H1 (cell line): ENCODE measurements around the gene IRF3.

ENCODE experiments used
- EP300 ChIP-seq, 2 experiments: IDR thresholded peaks; 1 replicate in 1 of 2; 2 replicates in 1 of 2; pipeline ENCODE4 v1.6.1; 2011 to 2012; ENCODE audit warnings: low read depth in 2 of 2, low read length in 2 of 2, mild to moderate bottlenecking in 2 of 2, borderline replicate concordance in 1 of 2, inconsistent platforms in 1 of 2, moderate library complexity in 1 of 2
- EZH2 ChIP-seq: fragments of 200-600 bp; sonication (generic); IDR thresholded peaks from 2 replicates; pipeline ENCODE4 v1.7.1; 2012; ENCODE audit warnings: low read depth, mild to moderate bottlenecking, moderate library complexity, low read length, inconsistent platforms; ENCODE audit not compliant: severe bottlenecking
- FOSL1 ChIP-seq: IDR thresholded peaks from 2 replicates; pipeline ENCODE4 v1.6.1; 2011; ENCODE audit warnings: mild to moderate bottlenecking, low read depth, low read length, moderate library complexity; ENCODE audit not compliant: insufficient read depth
- HDAC2 ChIP-seq, 2 experiments: fragments of 300-600 bp in 1 of 2; sonication (generic) in 1 of 2; IDR thresholded peaks; 2 replicates each; pipeline ENCODE4 v1.6.1; 2011 to 2012; ENCODE audit warnings: low read depth in 2 of 2, low read length in 2 of 2, mild to moderate bottlenecking in 2 of 2, moderate library complexity in 2 of 2, borderline replicate concordance in 1 of 2, inconsistent platforms in 1 of 2
- JUND ChIP-seq: IDR thresholded peaks from 2 replicates; pipeline ENCODE4 v1.6.1; 2011; ENCODE audit warnings: mild to moderate bottlenecking, improper control_type of control experiment, low read length
- POLR2A ChIP-seq, 2 experiments: IDR thresholded peaks; 1 replicate in 1 of 2; 2 replicates in 1 of 2; pipeline ENCODE4 v1.6.1; 2011; ENCODE audit warnings: low read depth in 2 of 2, low read length in 2 of 2, mild to moderate bottlenecking in 2 of 2; ENCODE audit errors: control extremely low read depth in 1 of 2
- POU5F1 ChIP-seq: IDR thresholded peaks from 2 replicates; pipeline ENCODE4 v1.6.1; 2011; ENCODE audit warnings: low read depth, mild to moderate bottlenecking, low read length, moderate library complexity
- RXRA ChIP-seq: IDR thresholded peaks from 2 replicates; pipeline ENCODE4 v1.6.1; 2011; ENCODE audit warnings: low read depth, mild to moderate bottlenecking, low read length, moderate library complexity; ENCODE audit not compliant: insufficient read depth
- SIN3A ChIP-seq, 2 experiments: IDR thresholded peaks in 1 of 2; conservative IDR thresholded peaks in 1 of 2; 2 replicates each; pipeline ENCODE4 v1.6.1; 2011 to 2012; ENCODE audit warnings: low read length in 2 of 2, improper control_type of control experiment in 1 of 2, low read depth in 1 of 2, mild to moderate bottlenecking in 1 of 2
- SRF ChIP-seq: IDR thresholded peaks from 2 replicates; pipeline ENCODE4 v1.6.1; 2011; ENCODE audit warnings: mild to moderate bottlenecking, low read depth, low read length, moderate library complexity
- TAF1 ChIP-seq: IDR thresholded peaks from 2 replicates; pipeline ENCODE4 v1.6.1; 2011; ENCODE audit warnings: mild to moderate bottlenecking, low read depth, low read length
- ZNF274 ChIP-seq: IDR thresholded peaks from 2 replicates; pipeline ENCODE4 v1.7.0; 2012; ENCODE audit warnings: low read length, borderline replicate concordance; ENCODE audit errors: extremely low read depth
- TF ChIP-seq, protein P1 (sequence below), 3 experiments: IDR thresholded peaks; 1 replicate in 2 of 3; 2 replicates in 1 of 3; pipeline versions ENCODE4 v1.5.1 to v1.6.1; 2011; ENCODE audit warnings: low read length in 3 of 3, mild to moderate bottlenecking in 3 of 3, inconsistent platforms in 2 of 3, low read depth in 1 of 3, moderate library complexity in 1 of 3; ENCODE audit not compliant: insufficient read depth in 1 of 3; ENCODE audit errors: control extremely low read depth in 1 of 3
- TF ChIP-seq, protein P2 (sequence below): IDR thresholded peaks from 2 replicates; pipeline ENCODE4 v1.6.1; 2011; ENCODE audit warnings: low read depth, mild to moderate bottlenecking, low read length; ENCODE audit not compliant: insufficient read depth

DNA sequence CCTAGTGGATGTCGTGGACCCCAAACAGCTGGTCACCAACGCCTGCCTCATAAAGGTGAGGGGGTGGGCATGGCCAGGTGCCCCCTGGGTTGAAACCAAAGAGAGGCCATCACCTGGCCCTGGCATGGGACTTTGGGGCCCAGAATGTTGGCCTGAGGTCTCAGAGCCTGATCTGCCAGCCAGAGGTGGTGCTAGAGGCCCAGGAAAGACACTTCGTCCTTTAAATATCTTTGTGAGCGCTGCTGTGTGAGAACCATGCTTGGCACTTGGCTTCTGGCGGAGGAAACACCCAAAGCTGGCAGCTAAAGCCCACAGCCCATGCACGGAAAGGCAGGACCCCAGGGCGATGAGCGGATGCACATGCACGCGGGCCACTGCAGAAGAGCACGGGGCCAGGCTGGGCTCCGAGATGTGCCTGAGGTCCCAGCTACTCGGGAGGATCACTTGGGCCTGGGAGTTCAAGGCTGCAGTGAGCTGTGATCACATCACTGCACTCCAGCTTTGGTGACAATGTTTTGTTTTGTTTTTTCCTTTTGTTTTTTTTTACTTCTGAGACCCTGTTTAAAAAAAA, 19.4 kb upstream of the IRF3 start:
- TF ChIP-seq POU5F1 (no peak), EP300 (IDR thresholded peaks at IDR 0.05; ENCODE audit: borderline replicate concordance in 1 of 2, low read depth in 2 of 2, low read length in 2 of 2) (no peak), FOSL1 (no peak), SIN3A (conservative IDR thresholded peaks at IDR 0.05 in 1 of 2, IDR thresholded peaks at IDR 0.05 in 1 of 2; ENCODE audit: low read depth in 1 of 2, low read length in 2 of 2) (no peak), HDAC2 (IDR thresholded peaks at IDR 0.05; ENCODE audit: borderline replicate concordance in 1 of 2, low read depth in 2 of 2, low read length in 2 of 2) (no peak), SRF (no peak), RXRA (no peak), EZH2 (no peak), POLR2A (IDR thresholded peaks at IDR 0.05; ENCODE audit: control extremely low read depth in 1 of 2, low read depth in 2 of 2, low read length in 2 of 2) (no peak), ZNF274 (no peak), JUND (no peak), TAF1 (no peak)
- TF ChIP-seq, protein P1, sequence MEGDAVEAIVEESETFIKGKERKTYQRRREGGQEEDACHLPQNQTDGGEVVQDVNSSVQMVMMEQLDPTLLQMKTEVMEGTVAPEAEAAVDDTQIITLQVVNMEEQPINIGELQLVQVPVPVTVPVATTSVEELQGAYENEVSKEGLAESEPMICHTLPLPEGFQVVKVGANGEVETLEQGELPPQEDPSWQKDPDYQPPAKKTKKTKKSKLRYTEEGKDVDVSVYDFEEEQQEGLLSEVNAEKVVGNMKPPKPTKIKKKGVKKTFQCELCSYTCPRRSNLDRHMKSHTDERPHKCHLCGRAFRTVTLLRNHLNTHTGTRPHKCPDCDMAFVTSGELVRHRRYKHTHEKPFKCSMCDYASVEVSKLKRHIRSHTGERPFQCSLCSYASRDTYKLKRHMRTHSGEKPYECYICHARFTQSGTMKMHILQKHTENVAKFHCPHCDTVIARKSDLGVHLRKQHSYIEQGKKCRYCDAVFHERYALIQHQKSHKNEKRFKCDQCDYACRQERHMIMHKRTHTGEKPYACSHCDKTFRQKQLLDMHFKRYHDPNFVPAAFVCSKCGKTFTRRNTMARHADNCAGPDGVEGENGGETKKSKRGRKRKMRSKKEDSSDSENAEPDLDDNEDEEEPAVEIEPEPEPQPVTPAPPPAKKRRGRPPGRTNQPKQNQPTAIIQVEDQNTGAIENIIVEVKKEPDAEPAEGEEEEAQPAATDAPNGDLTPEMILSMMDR (IDR thresholded peaks at IDR 0.05; ENCODE audit: control extremely low read depth in 1 of 3, insufficient read depth in 1 of 3, low read depth in 1 of 3, low read length in 3 of 3): peak in 2 of 3 experiments; percentile 2 to 8; a peak in 1 of 4 replicates
- TF ChIP-seq, protein P2, sequence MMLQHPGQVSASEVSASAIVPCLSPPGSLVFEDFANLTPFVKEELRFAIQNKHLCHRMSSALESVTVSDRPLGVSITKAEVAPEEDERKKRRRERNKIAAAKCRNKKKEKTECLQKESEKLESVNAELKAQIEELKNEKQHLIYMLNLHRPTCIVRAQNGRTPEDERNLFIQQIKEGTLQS: no peak
